H1 (cell line): ENCODE data around the gene SH3PXD2A. TPM values are rescaled to one million over a fixed set of nuclear protein-coding genes. Genes with fewer than 3 reads are reported as not detected.

ENCODE experiments used
- HDAC2 ChIP-seq, 2 experiments: fragments of 300-600 bp in 1 of 2; sonication (generic) in 1 of 2; IDR thresholded peaks; 2 replicates each; pipeline ENCODE4 v1.6.1; 2011 to 2012; ENCODE audit warnings: low read depth in 2 of 2, low read length in 2 of 2, mild to moderate bottlenecking in 2 of 2, moderate library complexity in 2 of 2, borderline replicate concordance in 1 of 2, inconsistent platforms in 1 of 2
- RBBP5 ChIP-seq: IDR thresholded peaks from 2 replicates; pipeline ENCODE4 v1.7.1; 2012; ENCODE audit warnings: low read depth, mild to moderate bottlenecking, inconsistent platforms, low read length, moderate library complexity, borderline replicate concordance
- SP1 ChIP-seq: IDR thresholded peaks from 2 replicates; pipeline ENCODE4 v1.6.1; 2011; ENCODE audit warnings: low read depth, low read length
- TBP ChIP-seq: IDR thresholded peaks from 2 replicates; pipeline ENCODE4 v1.6.1; 2011; ENCODE audit warnings: low read depth, low read length, improper control_type of control experiment
- TEAD4 ChIP-seq: IDR thresholded peaks from 2 replicates; pipeline ENCODE4 v1.6.1; 2012; ENCODE audit warnings: low read depth, low read length, inconsistent platforms, mixed read lengths
- polyA plus RNA-seq, 7 experiments: library from polyadenylated mRNA; depleted of rRNA in 3 of 7; stranded (reverse) in 5 of 7; unstranded in 2 of 7; fragments of >200 nt in 5 of 7; fragments of 200-250 nt in 2 of 7; gene quantifications; 1 replicate in 5 of 7; 2 replicates in 1 of 7; 4 replicates in 1 of 7; pipeline versions ENCODE4 v1.2.1 to v1.2.3, GENCODE V29; 2011 to 2013; ENCODE audit warnings: missing spikeins in 2 of 7, mixed read lengths in 2 of 7
- total RNA-seq: library from RNA; stranded (reverse); fragmentation: NEBNext Ultra II Directional; extraction: Animal tissue kit (Norgen Biotek cat#: 25700); gene quantifications from 2 replicates; pipeline ENCODE4 v1.2.1, GENCODE V29; 2021
- TF ChIP-seq, protein P1 (sequence below): IDR thresholded peaks from 2 replicates; pipeline ENCODE4 v1.6.1; 2011; ENCODE audit warnings: low read depth, mild to moderate bottlenecking, low read length; ENCODE audit not compliant: insufficient read depth
- TF ChIP-seq, protein P2 (sequence below): IDR thresholded peaks from 2 replicates; pipeline ENCODE4 v1.6.1; 2011; ENCODE audit warnings: low read length, improper control_type of control experiment

Gene SH3PXD2A
- total and polyA plus RNA-seq, 2 of the 8 experiments (the other 6 are each of a cell fraction or from before 2014, with no cell fraction given), result 5.4 to 16.3 TPM

DNA sequence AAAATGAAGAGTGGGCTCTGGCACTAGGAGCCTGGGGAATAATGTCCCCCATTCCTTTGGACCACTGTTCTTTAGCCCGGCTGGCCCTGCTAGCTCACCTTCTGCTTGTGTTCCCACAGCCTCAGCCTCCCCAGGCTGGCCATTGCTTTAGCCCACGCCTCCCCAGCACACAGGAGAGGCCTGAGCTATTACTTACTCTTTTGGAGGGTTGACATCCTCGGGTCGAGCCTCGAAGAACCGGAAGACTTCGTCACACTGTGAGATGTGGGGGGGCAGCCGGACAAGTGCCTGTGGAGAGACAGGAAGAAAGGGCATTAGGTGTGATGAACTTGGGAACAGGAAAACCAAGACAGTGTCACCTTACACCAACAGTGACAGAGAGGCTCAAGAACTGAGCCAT lies 131.3 kb downstream of the SH3PXD2A start (continued):
- TF ChIP-seq, protein P1, sequence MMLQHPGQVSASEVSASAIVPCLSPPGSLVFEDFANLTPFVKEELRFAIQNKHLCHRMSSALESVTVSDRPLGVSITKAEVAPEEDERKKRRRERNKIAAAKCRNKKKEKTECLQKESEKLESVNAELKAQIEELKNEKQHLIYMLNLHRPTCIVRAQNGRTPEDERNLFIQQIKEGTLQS, result no peak
- no peak for TF ChIP-seq TBP
- TF ChIP-seq, protein P2, sequence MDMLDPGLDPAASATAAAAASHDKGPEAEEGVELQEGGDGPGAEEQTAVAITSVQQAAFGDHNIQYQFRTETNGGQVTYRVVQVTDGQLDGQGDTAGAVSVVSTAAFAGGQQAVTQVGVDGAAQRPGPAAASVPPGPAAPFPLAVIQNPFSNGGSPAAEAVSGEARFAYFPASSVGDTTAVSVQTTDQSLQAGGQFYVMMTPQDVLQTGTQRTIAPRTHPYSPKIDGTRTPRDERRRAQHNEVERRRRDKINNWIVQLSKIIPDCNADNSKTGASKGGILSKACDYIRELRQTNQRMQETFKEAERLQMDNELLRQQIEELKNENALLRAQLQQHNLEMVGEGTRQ, result no peak
- no peak for TF ChIP-seq TEAD4
- TF ChIP-seq RBBP5, result no peak
- no peak for TF ChIP-seq SP1
- TF ChIP-seq HDAC2 (IDR thresholded peaks at IDR 0.05; ENCODE audit: borderline replicate concordance in 1 of 2, low read depth in 2 of 2, low read length in 2 of 2), result no peak
